C4-2B (cell line): ENCODE data around the gene NADSYN1.
"Not testable (repeated sequence)": the region's sequence is repeated elsewhere in the genome, so short reads cannot be mapped to it uniquely, and the experiment has no call there.

ENCODE experiments used
- CTCF ChIP-seq: fragments of 450-650 bp; conservative IDR thresholded peaks from 2 replicates; pipeline ENCODE4 v1.5.1; 2017; ENCODE audit warnings: mild to moderate bottlenecking
- ZFX ChIP-seq: fragments of 450-650 bp; IDR thresholded peaks from 2 replicates; pipeline ENCODE4 v1.6.1; 2017

- not testable (repeated sequence) for TF ChIP-seq CTCF, ZFX
Observed at GRCh38 chr11:71537977-71538665, 85.1 kb downstream of the NADSYN1 start, which contains the start of gene KRTAP5-8.
